HG03565 (cell line): Measurements from ENCODE around the gene ANKRD17.
"Not testable (repeated sequence)": the region's sequence is repeated elsewhere in the genome, so short reads cannot be mapped to it uniquely, and the experiment has no call there.

ENCODE experiments used
- ATAC-seq: cut with Tn5 transposase; IDR thresholded peaks from one replicate; pipeline ENCODE4 v1.9.1; 2021; ENCODE audit warnings: mild to moderate bottlenecking, moderate library complexity; ENCODE audit not compliant: unreplicated experiment

ANKRD17 gene

GRCh38 chr4:73205482-73205881, 53.1 kb downstream of the ANKRD17 start:
- no peak for ATAC-seq

- not testable (repeated sequence) for ATAC-seq
Measured at GRCh38 chr4:73203976-73204375, 54.6 kb downstream of the ANKRD17 start.

GRCh38 chr4:73197220-73197619, 61.4 kb downstream of the ANKRD17 start:
- ATAC-seq: no peak

GRCh38 chr4:73194064-73194463, 64.5 kb downstream of the ANKRD17 start:
- no peak for ATAC-seq

GRCh38 chr4:73193659-73194058, 64.9 kb downstream of the ANKRD17 start:
- ATAC-seq: no peak

DNA sequence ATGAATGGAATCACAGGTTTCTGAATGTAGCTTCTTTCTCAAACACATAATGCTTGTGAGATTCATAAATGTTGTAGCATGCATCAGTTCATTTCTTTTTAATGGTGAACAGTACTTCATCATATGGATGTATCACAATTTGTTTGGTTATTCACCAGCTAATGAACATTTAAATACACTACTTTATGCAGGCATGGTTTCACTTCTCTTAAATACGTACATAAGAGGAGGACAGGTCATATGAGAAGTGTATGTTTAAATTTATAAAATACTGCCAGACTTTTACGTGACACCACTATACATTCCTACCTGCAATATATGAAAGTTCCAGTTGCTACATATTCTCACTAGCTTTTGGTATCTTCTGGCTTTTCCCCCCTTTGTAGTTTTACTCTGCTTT, 65.4 kb downstream of the ANKRD17 start:
- ATAC-seq: peak; percentile 79

GRCh38 chr4:73189274-73189810, 69.3 kb downstream of the ANKRD17 start:
- no peak for ATAC-seq

GRCh38 chr4:73187325-73187724, 71.3 kb downstream of the ANKRD17 start:
- peak; percentile 63 for ATAC-seq

GRCh38 chr4:73185903-73186302, 72.7 kb downstream of the ANKRD17 start:
- ATAC-seq: no peak

- no peak for ATAC-seq
Measured at GRCh38 chr4:73181231-73181630, 77.4 kb downstream of the ANKRD17 start.

- ATAC-seq: no peak
Measured at GRCh38 chr4:73178389-73178788, 80.2 kb downstream of the ANKRD17 start.

DNA sequence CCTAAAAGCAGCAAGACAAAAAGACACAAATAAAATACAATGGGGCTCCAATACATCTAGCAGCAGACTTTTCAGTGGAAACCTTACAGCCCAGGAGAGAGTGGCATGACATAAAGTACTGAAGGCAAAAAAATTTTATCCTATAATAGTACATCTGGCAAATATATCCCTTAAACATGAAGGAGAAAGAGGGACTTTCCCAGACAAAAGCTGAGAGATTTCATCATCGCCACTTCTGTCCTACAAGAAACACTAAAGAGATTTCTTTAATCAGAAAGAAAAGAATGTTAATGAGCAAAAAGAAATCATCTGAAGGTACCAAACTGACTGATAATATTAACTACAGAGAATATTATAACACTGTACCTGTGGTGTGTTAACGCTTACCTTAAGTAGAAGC, 86.4 kb downstream of the ANKRD17 start:
- no peak for ATAC-seq

DNA sequence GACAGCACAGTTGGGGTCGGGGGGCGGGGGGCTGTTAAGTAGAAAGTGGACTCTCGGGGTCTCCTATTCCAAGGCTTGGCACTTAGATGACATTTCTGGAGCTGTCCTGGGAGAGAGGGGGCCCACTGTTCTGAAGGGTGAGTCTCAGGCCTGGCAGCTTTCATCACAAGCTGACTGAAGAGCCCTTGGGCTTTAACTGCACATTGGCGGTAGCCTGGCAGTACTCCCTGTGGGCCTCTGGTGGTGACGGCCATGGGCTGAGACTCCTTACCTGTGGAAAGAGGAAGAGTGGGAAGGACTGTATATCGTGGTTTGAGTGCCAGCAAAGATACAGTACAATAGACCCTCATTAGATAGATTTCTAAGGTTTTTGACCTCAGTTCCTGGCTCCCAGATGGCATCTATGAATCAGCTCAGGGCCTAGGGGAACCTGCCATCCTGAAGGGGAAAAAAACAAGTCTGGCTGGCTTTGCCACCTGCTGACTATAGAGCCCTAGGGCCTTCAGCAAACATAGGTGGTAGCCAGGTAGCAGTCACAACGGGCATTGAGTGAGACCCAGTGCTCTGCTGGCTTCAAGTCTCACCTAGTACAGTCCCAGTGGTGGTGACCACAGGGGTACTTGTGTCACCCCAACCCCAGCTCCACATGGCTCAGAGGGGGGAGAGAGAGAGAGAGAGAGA, 87.9 kb downstream of the ANKRD17 start:
- no peak for ATAC-seq

GRCh38 chr4:73166212-73166611, 92.4 kb downstream of the ANKRD17 start:
- no peak for ATAC-seq

- ATAC-seq: no peak
Measured at GRCh38 chr4:73161527-73162185, 96.9 kb downstream of the ANKRD17 start.

DNA sequence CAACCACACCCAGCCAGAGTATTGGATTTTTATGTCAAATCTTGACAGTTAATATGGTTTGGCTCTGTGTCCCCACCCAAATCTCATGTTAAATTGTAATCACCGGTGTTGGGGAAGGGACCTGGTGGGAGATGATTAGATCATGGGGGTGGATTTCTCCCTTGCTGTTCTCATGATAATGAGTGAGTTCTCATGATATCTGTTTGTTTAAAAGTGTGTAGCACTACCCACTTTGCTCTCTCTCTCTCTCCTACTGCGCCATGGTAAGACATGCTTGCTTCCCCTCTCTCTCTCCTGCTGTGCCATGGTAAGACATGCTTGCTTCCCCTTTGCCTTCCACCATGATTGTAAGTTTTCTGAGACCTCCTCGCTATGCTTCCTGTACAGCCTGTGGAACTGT, 102.2 kb downstream of the ANKRD17 start:
- no peak for ATAC-seq

DNA sequence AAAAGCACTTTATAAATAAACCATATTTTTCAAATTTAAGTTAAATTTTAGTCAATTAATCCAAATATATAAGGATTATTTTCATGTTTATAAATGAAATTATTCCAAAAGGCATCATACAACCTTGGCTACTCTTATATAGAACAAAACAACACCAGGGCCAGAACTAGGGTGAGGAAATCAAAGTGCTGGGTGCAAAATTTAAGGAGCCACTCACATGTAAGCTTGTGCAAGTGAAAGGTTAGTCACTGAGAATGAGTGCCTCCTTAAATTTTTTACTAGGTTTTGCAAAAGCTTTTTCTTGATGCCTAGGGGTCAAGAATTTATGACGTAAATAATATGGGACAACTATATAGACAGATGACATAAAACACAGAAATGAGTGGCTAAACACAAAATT, 105.7 kb downstream of the ANKRD17 start:
- no peak for ATAC-seq

DNA sequence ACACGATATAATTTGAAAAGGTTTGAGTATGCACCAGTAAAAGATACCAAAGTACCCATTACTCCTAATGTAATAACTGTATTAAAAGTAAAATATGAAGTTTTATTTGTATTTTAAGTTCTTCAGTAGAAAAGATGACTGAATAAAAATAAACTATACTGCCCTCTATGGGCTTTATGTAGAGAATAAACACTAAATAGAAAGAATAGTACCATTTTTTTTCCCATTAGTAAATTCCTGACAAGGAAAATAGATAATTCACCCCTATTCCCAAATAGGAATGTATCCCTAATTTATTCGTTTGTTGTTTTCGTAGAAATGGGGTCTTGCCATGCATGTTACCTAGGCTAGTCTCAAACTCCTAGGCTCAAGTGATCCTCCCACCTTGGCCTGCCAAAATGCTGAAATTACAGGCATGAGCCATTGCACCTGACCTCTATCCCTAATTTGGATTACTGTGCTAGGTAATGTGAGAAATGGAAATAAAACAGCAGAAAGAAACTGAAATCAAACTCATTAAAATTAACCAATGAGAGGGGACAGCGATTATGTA, 115.5 kb downstream of the ANKRD17 start:
- ATAC-seq: no peak

DNA sequence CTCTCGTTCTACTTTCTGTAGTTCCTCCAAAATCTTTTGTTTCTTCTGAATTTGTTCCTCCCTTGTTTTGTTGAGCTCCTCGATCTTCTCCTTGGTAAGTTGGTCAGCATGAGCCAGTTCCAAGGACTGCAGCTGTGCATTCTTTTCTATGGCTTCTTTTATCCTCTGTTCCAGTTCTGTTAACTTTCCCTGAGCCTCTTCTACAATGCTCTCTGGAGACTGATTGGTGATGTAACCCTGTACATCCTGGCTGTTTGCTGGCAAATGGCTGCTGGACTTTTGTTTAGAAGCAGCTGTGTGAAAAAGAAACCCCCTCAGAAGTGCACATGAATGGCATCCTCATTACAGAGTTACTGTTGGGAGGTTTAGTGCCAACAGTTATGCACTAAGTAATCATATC, 118.6 kb downstream of the ANKRD17 start:
- ATAC-seq: no peak

DNA sequence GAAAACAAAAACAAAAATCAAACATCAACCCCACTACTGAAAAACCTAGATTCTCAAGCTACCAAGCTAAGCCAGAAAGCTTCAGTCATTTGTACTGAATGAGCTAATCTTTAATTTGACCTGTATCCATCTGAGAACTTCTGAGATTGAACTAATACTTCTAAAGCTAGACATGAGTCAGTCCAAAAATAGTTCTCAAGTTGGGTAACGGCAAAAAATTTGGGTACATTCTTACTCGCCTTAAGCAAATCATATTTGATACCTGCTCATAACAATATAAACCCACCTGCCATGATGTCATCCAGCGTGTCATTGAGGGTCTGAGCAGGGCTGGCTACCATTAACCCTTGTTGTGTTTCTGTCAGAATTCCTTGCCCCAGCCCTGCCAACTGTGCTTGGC, 119.4 kb downstream of the ANKRD17 start:
- no peak for ATAC-seq

GRCh38 chr4:73137121-73137520, 121.5 kb downstream of the ANKRD17 start:
- ATAC-seq: no peak

GRCh38 chr4:73133784-73134183, 124.8 kb downstream of the ANKRD17 start:
- no peak for ATAC-seq
